GOT3 (cell line): Measurements from ENCODE around the gene CACNA1G.

Experiments used
- DNase-seq: peaks from one replicate; lab custom pipeline; 2025; ENCODE audit warnings: mixed read lengths; lab: John Stamatoyannopoulos, UW

CACNA1G gene

GRCh38 chr17:50588391-50589049 is 28.0 kb downstream of the CACNA1G start:
- no peak for DNase-seq

GRCh38 chr17:50589095-50589705 is 28.7 kb downstream of the CACNA1G start:
- DNase-seq: no peak

- no peak for DNase-seq
These were observed 30.6 kb downstream of the CACNA1G start for GRCh38 chr17:50590946-50591737.

GRCh38 chr17:50593321-50593720 is 32.8 kb downstream of the CACNA1G start:
- no peak for DNase-seq

- DNase-seq: no peak
These were observed 33.8 kb downstream of the CACNA1G start for GRCh38 chr17:50594128-50594823.

- DNase-seq: no peak
These were observed 34.4 kb downstream of the CACNA1G start for GRCh38 chr17:50594892-50595291.

- no peak for DNase-seq
These were observed 35.9 kb downstream of the CACNA1G start for GRCh38 chr17:50596191-50597037.

- no peak for DNase-seq
These were observed 38.0 kb downstream of the CACNA1G start for GRCh38 chr17:50598487-50598886.

GRCh38 chr17:50599606-50600005 is 39.1 kb downstream of the CACNA1G start:
- no peak for DNase-seq

GRCh38 chr17:50601823-50602375 is 41.4 kb downstream of the CACNA1G start:
- no peak for DNase-seq

GRCh38 chr17:50602836-50603235 is 42.3 kb downstream of the CACNA1G start:
- DNase-seq: no peak

GRCh38 chr17:50603340-50603739 is 42.8 kb downstream of the CACNA1G start:
- no peak for DNase-seq

- no peak for DNase-seq
These were observed 44.0 kb downstream of the CACNA1G start for GRCh38 chr17:50604513-50604912.

- no peak for DNase-seq
These were observed 44.9 kb downstream of the CACNA1G start for GRCh38 chr17:50605429-50605828.

GRCh38 chr17:50607522-50608175 is 47.1 kb downstream of the CACNA1G start:
- no peak for DNase-seq

GRCh38 chr17:50608700-50609379 is 48.3 kb downstream of the CACNA1G start:
- no peak for DNase-seq

GRCh38 chr17:50609380-50610074 is 49.0 kb downstream of the CACNA1G start:
- DNase-seq: no peak

GRCh38 chr17:50611634-50612033 is 51.1 kb downstream of the CACNA1G start:
- DNase-seq: no peak

- no peak for DNase-seq
These were observed 51.8 kb downstream of the CACNA1G start for GRCh38 chr17:50612281-50612680.
